ENCODE measurements around the gene TMEM154. TPM values are rescaled to one million over a fixed set of nuclear protein-coding genes. Genes with fewer than 3 reads are reported as not detected.

Gene TMEM154
- 10 to 100 TPM in 1 of 4 donors, 1 to 10 TPM in 2, under 1 TPM in 1; 0.38 to 56.9 (median 2.5) TPM for total RNA-seq

DNA sequence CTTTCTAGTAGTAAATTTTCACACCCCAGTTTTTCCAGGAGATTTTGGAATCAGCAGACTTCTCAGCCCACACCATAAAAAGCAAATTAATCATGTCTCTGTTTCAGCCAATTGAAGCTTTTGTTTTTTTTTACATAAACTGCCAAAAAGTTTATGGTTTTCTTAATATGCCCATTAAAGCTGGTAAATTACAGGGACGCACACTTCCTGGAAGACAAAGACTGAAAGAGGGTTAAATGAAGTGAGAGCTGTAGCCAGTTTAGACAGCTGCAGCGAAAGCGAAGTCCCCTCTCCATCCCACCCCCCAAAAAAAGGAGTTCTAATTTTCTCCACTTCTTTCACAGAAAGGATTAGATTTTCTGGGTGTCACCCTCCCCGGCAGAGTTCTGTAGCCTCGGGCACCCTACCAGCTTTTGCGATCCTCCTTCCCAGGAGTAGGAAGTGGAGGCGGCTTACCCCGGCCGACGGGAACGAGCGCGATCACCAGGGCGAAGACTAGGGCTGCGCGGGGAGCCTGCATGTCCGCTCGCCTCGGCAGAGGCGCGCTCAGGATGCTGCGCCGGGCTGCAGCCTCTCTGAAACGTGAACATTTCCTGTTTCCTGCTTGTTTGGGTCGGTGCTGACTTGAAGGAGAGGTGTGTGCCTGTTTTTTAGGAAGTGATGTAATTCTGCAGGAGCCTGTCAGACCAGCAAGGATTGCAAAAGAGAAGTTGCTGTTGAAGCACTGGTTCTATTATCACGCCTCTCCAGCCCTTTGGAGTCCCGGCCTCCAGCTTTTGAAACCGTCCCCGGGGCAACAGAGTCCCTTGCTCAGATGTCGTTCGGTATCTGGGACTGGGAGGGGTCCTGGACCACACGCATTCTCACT lies at the start of gene TMEM154:
TMEM154 (minus strand) TSS at position 584 of the 868 bp plus-strand sequence; CDS start at position 520, 64 bp downstream.
- peak within 1 kb of the TSS; percentile 45 to 74 (median 56) for H3K27ac ChIP-seq
- TF ChIP-seq, protein P1, sequence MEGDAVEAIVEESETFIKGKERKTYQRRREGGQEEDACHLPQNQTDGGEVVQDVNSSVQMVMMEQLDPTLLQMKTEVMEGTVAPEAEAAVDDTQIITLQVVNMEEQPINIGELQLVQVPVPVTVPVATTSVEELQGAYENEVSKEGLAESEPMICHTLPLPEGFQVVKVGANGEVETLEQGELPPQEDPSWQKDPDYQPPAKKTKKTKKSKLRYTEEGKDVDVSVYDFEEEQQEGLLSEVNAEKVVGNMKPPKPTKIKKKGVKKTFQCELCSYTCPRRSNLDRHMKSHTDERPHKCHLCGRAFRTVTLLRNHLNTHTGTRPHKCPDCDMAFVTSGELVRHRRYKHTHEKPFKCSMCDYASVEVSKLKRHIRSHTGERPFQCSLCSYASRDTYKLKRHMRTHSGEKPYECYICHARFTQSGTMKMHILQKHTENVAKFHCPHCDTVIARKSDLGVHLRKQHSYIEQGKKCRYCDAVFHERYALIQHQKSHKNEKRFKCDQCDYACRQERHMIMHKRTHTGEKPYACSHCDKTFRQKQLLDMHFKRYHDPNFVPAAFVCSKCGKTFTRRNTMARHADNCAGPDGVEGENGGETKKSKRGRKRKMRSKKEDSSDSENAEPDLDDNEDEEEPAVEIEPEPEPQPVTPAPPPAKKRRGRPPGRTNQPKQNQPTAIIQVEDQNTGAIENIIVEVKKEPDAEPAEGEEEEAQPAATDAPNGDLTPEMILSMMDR (IDR thresholded peaks at IDR 0.05), result no peak
- TF ChIP-seq POLR2A (IDR thresholded peaks at IDR 0.05), result peak; percentile 31

GRCh38 chr4:152729466-152729865 lies 49.7 kb upstream of the TMEM154 start:
- no peak overlapping the region for H3K27ac ChIP-seq
- H3K4me3 ChIP-seq, result no peak overlapping the region
- H3K36me3 ChIP-seq, result no peaks in the 10 kb centered on the region
- peaks cover 0 to 5% (median 0%) of the 10 kb centered on the region in 4 donors for H3K4me1 ChIP-seq
- no peaks in the 10 kb centered on the region for H3K9me3 ChIP-seq
- no peak for TF ChIP-seq POLR2A (IDR thresholded peaks at IDR 0.05)
- TF ChIP-seq, protein P1 (IDR thresholded peaks at IDR 0.05), result no peak
- H3K27me3 ChIP-seq, result no peaks in the 10 kb centered on the region
- no peak for DNase-seq

More for the DNA sequence above, at the start of gene TMEM154:
- Histone ChIP-seq H3K4me3 (peak within 1 kb of the TSS; percentile 38 to 55 (median 47)), H3K9me3 (no peaks in the 10 kb centered on the region), H3K4me1 (peaks cover 0 to 6% (median 0%) of the 10 kb centered on the region in 4 donors), H3K36me3 (no peaks in the 10 kb centered on the region), H3K27me3 (no peaks in the 10 kb centered on the region)
- peak; percentile 75 to 91 (median 83) for DNase-seq

GRCh38 chr4:152728343-152728742 lies 48.5 kb upstream of the TMEM154 start:
- no peak overlapping the region for H3K4me3 ChIP-seq
- TF ChIP-seq, protein P1 (IDR thresholded peaks at IDR 0.05), result no peak
- no peak for TF ChIP-seq POLR2A (IDR thresholded peaks at IDR 0.05)
- no peaks in the 10 kb centered on the region for H3K4me1 ChIP-seq
- no peaks in the 10 kb centered on the region for H3K27me3 ChIP-seq
- H3K36me3 ChIP-seq, result no peaks in the 10 kb centered on the region
- no peak for DNase-seq
- no peak overlapping the region for H3K27ac ChIP-seq
- no peaks in the 10 kb centered on the region for H3K9me3 ChIP-seq

DNA sequence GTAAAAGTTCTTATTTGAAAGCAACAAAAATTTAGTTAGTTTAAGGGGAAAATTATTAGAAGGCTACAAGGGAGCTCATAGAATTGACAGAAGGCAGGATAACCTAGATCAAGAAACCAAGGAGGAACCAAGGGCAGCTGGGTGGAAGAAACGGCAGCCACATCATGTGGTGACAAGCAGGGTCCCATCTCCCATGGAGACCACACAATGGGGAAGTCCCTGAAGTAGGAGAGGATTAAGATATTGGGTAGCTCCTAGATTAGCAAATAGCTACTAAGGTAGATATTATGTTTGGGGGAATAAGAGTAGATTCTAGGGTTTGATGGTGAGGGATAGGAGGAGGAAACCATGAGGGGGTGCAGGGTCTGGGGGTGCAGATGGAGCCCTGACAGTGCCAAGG lies 48.0 kb upstream of the TMEM154 start:
- DNase-seq, result no peak
- no peaks in the 10 kb centered on the region for H3K4me1 ChIP-seq
- H3K36me3 ChIP-seq, result no peaks in the 10 kb centered on the region
- no peaks in the 10 kb centered on the region for H3K9me3 ChIP-seq
- no peak overlapping the region for H3K4me3 ChIP-seq
- H3K27ac ChIP-seq, result no peak overlapping the region
- TF ChIP-seq POLR2A (IDR thresholded peaks at IDR 0.05), result no peak
- TF ChIP-seq, protein P1 (IDR thresholded peaks at IDR 0.05), result no peak
- H3K27me3 ChIP-seq, result no peaks in the 10 kb centered on the region

DNA sequence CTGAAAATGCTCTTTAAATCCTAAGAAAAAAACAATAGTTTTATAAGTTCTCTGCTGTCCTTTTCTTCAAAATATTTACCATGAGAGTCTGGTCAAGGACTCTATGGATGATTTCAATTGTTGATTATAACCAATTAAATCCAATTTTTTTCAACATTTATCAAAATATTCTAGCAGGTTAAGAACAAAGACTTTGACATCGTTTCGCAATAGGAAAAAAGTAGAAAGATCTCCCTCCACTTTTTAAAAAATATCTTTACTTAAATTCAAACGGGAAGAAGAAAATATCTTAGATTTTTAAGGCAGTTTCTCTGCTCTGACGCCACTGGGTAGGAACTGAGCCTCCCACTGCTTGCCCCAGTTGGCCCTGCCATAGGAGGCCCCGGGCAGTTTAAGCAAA lies 44.7 kb upstream of the TMEM154 start:
- Histone ChIP-seq H3K27ac (no peak overlapping the region), H3K9me3 (no peaks in the 10 kb centered on the region), H3K27me3 (no peaks in the 10 kb centered on the region), H3K4me1 (no peaks in the 10 kb centered on the region), H3K4me3 (no peak overlapping the region), H3K36me3 (no peaks in the 10 kb centered on the region)
- no peak for DNase-seq
- TF ChIP-seq, protein P1 (IDR thresholded peaks at IDR 0.05), result no peak
- no peak for TF ChIP-seq POLR2A (IDR thresholded peaks at IDR 0.05)

Data from Peyer's patch (tissue), 4 donors.